Peyer's patch (tissue), 4 donors: ENCODE results near the gene IL10. TPM values are rescaled to one million over a fixed set of nuclear protein-coding genes. Genes with fewer than 3 reads are reported as not detected.
A peak's percentile ranks its signal among the peaks of the same experiment; 100 is the strongest.

Source experiments
- DNase-seq, 3 donors: peaks; one replicate each; pipeline ENCODE4 v3.0.0-alpha.2; 2017 to 2019
- H3K27ac ChIP-seq, 4 donors: fragments of 200-600 bp; sonication (generic); one replicate each; pipeline ENCODE4 v1.5.1; 2016 to 2019
- H3K27me3 ChIP-seq, 2 donors: fragments of 200-600 bp; sonication (generic); one replicate each; pipeline ENCODE4 v1.5.1; 2019
- H3K36me3 ChIP-seq, 3 donors: fragments of 200-600 bp; sonication (generic); one replicate each; pipeline ENCODE4 v1.5.1; 2016 to 2019
- H3K4me1 ChIP-seq, 4 donors: fragments of 200-600 bp; sonication (generic); one replicate each; pipeline ENCODE4 v1.5.1; 2016 to 2019
- H3K4me3 ChIP-seq, 4 donors: fragments of 200-600 bp; sonication (generic); 1 replicate in 3 of 4; 2 replicates in 1 of 4; pipeline ENCODE4 v1.5.1; 2016 to 2019; ENCODE audit warnings: mild to moderate bottlenecking in 1 of 4
- H3K9me3 ChIP-seq, 4 donors: fragments of 200-600 bp; sonication (generic); one replicate each; pipeline ENCODE4 v1.5.1; 2016 to 2019; ENCODE audit warnings: mild to moderate bottlenecking in 1 of 4
- POLR2A ChIP-seq, 2 donors: fragments of 450-650 bp; IDR thresholded peaks; one replicate each; pipeline ENCODE4 v1.5.1; 2017; ENCODE audit warnings: antibody characterized with exemption in 2 of 2, mild to moderate bottlenecking in 2 of 2, moderate library complexity in 2 of 2
- total RNA-seq, 4 donors: library from RNA; depleted of rRNA; stranded (reverse); fragments of >200 nt; gene quantifications; one replicate each; pipeline ENCODE4 v1.1.0, GENCODE V29; 2016
- TF ChIP-seq, protein P1 (sequence below), 6 experiments: fragments of 450-650 bp in 4 of 6; fragments of 200-600 bp in 2 of 6; sonication (generic) in 1 of 6; IDR thresholded peaks; one replicate each; pipeline ENCODE4 v1.5.1; 2017 to 2019; ENCODE audit warnings: antibody characterized with exemption in 6 of 6, mild to moderate bottlenecking in 3 of 6, moderate library complexity in 1 of 6

IL10 gene
- total RNA-seq, 4 donors from 2014 or later = 0.85 to 2.0 TPM; not detected in 2

DNA sequence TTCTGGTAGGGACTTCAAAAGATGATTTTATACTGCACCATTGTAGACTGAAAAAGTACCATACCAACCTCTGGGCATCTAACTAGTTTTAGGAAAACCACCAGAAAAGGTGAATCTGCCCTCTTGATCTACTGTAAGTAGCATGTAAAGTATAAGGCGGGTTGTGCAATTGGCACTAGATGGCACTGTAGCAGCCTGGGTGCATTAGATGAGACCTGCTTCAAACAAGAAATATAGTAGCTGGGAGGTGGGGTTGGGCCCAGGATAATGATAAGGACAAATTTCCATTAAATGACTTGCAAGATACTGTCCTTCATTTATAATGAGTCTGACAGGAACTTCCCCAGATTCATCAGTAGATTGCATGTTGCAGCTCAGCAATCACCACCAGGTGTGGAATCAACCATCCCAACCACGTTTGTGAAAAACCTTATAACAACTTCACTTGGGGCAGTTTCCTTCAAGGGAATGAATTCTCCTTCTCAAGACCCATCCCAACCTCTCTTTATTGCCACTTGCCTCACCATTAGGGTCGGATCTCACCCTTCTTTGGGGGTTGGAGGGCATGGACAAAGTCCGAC, 37.3 kb upstream of the IL10 start:
- H3K36me3 ChIP-seq = no peaks in the 10 kb centered on the region
- TF ChIP-seq, protein P1, sequence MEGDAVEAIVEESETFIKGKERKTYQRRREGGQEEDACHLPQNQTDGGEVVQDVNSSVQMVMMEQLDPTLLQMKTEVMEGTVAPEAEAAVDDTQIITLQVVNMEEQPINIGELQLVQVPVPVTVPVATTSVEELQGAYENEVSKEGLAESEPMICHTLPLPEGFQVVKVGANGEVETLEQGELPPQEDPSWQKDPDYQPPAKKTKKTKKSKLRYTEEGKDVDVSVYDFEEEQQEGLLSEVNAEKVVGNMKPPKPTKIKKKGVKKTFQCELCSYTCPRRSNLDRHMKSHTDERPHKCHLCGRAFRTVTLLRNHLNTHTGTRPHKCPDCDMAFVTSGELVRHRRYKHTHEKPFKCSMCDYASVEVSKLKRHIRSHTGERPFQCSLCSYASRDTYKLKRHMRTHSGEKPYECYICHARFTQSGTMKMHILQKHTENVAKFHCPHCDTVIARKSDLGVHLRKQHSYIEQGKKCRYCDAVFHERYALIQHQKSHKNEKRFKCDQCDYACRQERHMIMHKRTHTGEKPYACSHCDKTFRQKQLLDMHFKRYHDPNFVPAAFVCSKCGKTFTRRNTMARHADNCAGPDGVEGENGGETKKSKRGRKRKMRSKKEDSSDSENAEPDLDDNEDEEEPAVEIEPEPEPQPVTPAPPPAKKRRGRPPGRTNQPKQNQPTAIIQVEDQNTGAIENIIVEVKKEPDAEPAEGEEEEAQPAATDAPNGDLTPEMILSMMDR (IDR thresholded peaks at IDR 0.05) = peak in 3 of 6 experiments; percentile 23 to 47 (median 44)
- TF ChIP-seq POLR2A (IDR thresholded peaks at IDR 0.05) = no peak
- H3K27me3 ChIP-seq = no peaks in the 10 kb centered on the region
- no peak overlapping the region for H3K4me3 ChIP-seq
- DNase-seq = peak in 2 of 3 donors; percentile 47 to 66
- H3K27ac ChIP-seq = no peak overlapping the region
- H3K9me3 ChIP-seq = no peaks in the 10 kb centered on the region
- no peaks in the 10 kb centered on the region for H3K4me1 ChIP-seq

GRCh38 chr1:206808615-206809014, 36.3 kb upstream of the IL10 start:
- Histone ChIP-seq H3K4me3 (no peak overlapping the region), H3K36me3 (no peaks in the 10 kb centered on the region), H3K4me1 (peaks cover 0 to 5% (median 0%) of the 10 kb centered on the region in 4 donors), H3K27me3 (no peaks in the 10 kb centered on the region), H3K27ac (no peak overlapping the region), H3K9me3 (no peaks in the 10 kb centered on the region)
- peak in 2 of 3 donors; percentile 42 to 64 for DNase-seq
- TF ChIP-seq, protein P1 (IDR thresholded peaks at IDR 0.05) = peak; percentile 29 to 48 (median 44)
- no peak for TF ChIP-seq POLR2A (IDR thresholded peaks at IDR 0.05)

- no peak overlapping the region for H3K4me3 ChIP-seq
- H3K36me3 ChIP-seq = no peaks in the 10 kb centered on the region
- H3K9me3 ChIP-seq = no peaks in the 10 kb centered on the region
- TF ChIP-seq, protein P1 (IDR thresholded peaks at IDR 0.05) = no peak
- TF ChIP-seq POLR2A (IDR thresholded peaks at IDR 0.05) = no peak
- no peaks in the 10 kb centered on the region for H3K27me3 ChIP-seq
- no peak overlapping the region for H3K27ac ChIP-seq
- peaks cover 0 to 7% (median 4%) of the 10 kb centered on the region in 4 donors for H3K4me1 ChIP-seq
- no peak for DNase-seq
Observed at GRCh38 chr1:206805357-206805756, 33.1 kb upstream of the IL10 start.

DNA sequence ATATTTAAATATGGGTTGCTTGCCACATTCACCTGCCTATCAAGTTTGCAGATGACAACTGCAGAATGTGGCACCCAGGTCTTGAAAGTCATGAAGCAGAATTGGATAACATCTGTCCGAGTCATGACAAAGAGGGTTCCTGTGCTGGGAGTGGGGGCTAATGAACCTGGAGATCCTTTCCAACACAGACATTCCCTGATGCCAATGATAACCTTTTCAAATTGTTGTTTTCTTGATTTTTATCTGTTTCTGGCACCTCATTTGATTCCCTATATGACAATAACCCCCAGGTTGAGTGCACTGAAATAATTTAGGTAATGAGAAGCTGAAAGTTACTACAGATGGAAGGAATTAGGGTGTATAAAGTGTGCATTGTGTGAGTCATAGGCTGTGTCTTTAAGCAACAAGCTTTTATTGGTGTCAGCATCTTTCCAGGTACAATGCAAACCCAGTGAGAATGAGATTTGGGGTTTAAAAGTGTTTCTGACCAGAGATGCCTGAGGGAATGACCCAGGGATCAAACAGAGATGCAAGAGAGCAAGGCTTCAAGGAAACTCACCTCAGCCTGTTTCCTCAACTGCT, 32.0 kb upstream of the IL10 start:
- Histone ChIP-seq H3K4me3 (no peak overlapping the region), H3K4me1 (peaks cover 0 to 7% (median 4%) of the 10 kb centered on the region in 4 donors), H3K36me3 (no peaks in the 10 kb centered on the region), H3K27ac (peak overlapping the region; percentile 73 to 81 (median 78)), H3K27me3 (no peaks in the 10 kb centered on the region), H3K9me3 (no peaks in the 10 kb centered on the region)
- no peak for TF ChIP-seq POLR2A (IDR thresholded peaks at IDR 0.05)
- TF ChIP-seq, protein P1 (IDR thresholded peaks at IDR 0.05) = no peak
- no peak for DNase-seq

DNA sequence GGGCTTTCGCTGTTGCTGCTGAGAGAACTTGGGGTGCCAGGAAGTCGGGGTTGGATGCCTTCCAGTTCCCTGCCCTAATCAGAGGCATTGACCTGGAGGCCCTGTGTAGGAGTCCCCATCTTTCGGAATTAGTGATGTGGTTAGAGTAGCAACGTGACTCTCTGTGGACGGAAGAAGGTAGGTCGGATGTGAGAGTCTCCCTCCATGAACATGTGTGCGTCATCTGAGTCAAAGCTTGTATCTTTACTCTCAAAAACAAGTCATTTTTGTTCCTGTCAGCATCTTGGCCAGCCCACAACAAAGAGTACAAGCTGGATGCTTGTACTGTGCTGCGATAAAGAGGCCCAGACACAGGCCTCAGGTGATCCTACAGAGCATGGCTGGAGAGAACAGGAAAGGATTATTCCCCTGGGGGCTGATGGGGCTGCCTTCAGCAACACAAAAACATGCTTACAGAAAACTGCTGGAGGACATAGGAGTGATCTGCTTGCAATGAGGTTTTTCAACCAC, 31.0 kb upstream of the IL10 start:
- Histone ChIP-seq H3K36me3 (no peaks in the 10 kb centered on the region), H3K9me3 (no peaks in the 10 kb centered on the region), H3K4me3 (no peak overlapping the region), H3K27ac (peak overlapping the region; percentile 73 to 81 (median 78)), H3K27me3 (no peaks in the 10 kb centered on the region), H3K4me1 (peaks cover 0 to 7% (median 4%) of the 10 kb centered on the region in 4 donors)
- peak in 1 of 2 donors; percentile 28 for TF ChIP-seq POLR2A (IDR thresholded peaks at IDR 0.05)
- TF ChIP-seq, protein P1 (IDR thresholded peaks at IDR 0.05) = no peak
- peak in 2 of 3 donors; percentile 85 to 90 for DNase-seq
